UCSD-AML1 (cell line): ENCODE data around the gene RPL10A.
"Not testable (repeated sequence)": the region's sequence is repeated elsewhere in the genome, so short reads cannot be mapped to it uniquely, and the experiment has no call there.

Experiments used
- DNase-seq: peaks from one replicate; lab custom pipeline; 2025; ENCODE audit not compliant: unreplicated experiment; lab: John Stamatoyannopoulos, UW

Gene RPL10A

DNA sequence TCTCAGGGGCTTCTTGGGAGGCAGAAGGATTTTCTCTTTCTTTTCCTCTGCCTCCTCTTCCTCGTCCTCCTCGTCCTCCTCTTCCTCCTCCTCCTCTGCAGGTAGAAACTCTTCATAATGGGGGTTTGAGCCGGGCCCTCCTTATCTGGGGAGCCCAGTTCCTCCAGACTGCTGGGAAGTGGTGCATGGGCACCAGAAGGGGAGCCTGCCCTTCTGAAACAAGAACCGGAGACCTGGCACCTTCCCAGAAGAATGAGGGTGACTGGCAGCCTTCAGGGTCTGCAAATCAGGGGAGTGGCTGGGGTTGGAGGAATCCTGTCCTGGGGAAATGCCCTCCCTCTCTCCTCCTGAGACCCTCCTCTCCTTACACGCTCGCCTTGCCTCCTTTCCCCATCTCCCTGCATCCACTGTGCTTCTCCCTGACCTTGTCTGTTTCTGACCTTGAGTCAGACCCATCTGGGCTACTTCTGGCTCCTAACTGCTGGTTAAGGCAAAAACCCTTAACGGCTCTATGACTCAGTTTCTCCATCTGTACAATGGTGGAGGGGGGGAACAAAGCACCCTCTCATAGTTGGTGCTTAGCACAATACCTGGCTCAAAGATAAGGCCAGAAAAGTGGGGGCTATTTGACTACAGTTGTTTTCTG is 42.8 kb downstream of the RPL10A start:
- DNase-seq: no peak

GRCh38 chr6:35511562-35511941 is 43.4 kb downstream of the RPL10A start:
- no peak for DNase-seq

DNA sequence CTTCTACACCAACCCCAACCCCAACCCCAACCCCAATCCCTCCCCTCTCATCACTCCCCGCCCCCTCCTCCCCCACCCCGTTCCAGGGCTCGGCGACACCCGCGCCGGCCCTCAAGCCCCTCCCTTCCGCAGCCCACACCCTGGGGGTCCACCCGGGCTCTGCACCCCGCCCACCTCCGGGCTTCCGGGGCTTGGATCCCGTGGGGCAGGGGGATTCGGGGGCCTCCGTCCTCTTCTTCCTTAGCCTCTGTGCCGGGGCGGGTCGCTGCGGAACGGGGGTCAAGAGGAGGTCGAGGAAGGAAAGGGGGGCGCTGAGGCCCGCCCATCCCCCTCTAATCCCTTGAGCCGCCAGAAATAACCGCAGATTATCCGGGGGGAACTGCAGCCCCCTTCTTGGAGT is 43.8 kb downstream of the RPL10A start:
- DNase-seq: no peak

- DNase-seq: no peak
Measured at GRCh38 chr6:35512740-35513139, 44.5 kb downstream of the RPL10A start, which contains the start of gene TULP1. TULP1 (minus strand) TSS chr6:35512896; CDS start chr6:35512858, 38 bp downstream.

- no peak for DNase-seq
Measured at GRCh38 chr6:35514587-35514986, 46.4 kb downstream of the RPL10A start.

- not testable (repeated sequence) for DNase-seq
Measured at GRCh38 chr6:35515939-35516338, 47.7 kb downstream of the RPL10A start.

DNA sequence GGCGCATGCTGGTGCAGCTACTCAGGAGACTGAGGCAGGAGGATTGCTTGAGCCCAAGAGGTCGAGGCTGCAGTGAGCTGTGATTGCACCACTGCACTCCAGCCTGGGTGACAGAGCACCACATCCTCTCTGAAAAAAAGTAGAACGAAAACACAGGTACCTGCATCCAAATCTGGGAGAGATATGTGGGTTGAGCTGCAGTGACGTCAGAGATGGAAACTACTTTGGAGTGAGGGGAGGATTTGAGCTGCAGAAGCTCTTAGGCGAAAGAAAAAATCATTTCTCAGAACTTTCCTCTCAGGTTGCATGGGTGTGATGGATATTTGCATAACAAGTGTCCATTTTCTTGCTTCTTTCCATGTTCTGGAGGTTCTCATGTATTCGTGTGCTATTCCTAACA is 48.5 kb downstream of the RPL10A start:
- no peak for DNase-seq

DNA sequence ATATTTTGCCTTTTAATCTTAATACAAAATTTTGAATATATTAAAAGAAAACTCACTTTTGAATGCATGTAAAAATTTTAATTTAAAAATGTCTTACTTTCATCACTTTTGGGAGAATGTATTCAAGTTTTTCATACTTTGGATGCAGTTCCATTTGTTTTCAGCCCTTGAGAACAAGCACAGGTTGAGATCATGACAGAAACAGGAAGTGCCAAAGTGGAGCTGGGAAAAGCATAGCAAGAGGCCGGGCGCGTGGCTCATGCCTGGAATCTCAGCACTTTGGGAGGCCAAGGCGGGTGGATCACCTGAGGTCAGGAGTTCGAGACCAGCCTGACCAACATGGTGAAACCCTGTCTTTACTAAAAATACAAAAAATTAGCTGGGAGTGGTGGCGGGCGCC is 49.8 kb downstream of the RPL10A start:
- not testable (repeated sequence) for DNase-seq

DNA sequence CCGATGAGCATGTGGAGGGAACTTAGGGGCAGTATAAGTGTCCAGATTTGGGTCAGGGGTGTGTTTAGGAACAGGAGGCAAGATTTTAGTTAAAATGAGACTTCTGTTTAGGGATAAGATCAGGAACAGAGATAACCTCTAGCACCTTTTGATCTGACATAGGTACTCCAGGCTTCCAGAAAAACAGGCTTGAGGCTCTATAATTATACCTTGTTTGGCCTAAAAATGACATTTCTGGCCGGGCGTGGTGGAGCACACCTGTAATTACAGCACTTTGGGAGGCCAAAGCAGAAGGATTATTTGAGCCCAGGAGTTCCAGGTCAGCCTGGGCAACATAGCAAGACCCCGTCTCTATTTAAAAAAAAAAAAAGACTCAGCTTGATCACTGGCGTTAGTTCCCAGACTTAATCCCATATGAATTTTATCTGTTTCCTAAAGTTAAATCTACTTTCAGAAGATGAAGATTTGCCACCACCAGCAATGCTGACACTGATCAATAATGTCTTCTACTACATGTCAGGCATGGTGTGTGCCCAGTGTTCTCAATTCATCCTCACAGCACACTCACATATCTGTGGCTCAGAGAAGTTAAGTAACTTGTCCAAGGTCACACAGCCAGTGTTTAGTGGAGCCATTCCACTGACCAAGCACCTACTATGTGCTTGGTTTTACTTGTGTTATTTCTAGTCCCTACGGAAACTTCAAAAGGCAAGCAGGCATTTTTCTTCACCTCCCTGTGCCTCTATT is 50.5 kb downstream of the RPL10A start:
- no peak for DNase-seq

DNA sequence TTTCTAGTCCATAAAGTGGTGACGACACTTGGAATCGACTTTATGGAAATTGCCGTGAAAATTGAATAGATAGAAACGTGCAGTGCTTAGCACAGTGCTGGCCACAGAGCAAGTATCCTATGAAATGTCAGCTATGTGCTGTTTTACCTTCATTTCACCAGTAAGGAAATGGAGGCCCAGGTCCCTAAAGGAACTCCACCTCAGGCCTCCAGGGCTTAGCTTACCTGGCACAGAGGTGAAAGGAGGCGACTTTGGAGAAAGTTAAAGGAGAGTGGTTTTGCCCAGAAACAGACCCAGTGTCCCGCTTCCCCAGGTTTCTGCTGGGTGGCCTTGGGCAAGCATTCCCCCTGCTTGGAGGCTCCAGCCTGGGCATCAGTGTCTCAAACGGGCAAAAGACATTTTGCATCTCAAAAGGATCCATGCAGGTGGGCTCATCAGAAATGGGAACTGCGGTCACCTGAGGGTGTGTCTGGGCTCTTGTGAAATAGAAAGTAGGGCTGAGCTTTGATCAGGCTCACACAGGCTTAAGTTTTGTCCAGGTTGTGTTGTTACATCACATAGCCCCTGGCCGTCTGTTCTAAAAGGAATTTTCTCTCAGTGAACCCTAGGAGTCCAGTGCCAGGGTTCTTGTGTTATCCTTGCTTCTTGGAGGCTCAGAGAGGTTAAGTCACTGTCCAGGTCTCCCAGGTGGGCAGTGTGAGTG is 51.3 kb downstream of the RPL10A start:
- DNase-seq: no peak
